Measurements from ENCODE around the gene ZHX3. TPM values are rescaled to one million over a fixed set of nuclear protein-coding genes. Genes with fewer than 3 reads are reported as not detected.

ZHX3 gene
- total and polyA plus RNA-seq, 10 of the 15 experiments (the other 5 are each of a cell fraction or from before 2014, with no cell fraction given), result 1.3 to 14.0 (median 5.0) TPM

GRCh38 chr20:41135888-41136679 lies 181.4 kb downstream of the ZHX3 start (continued):
- TF ChIP-seq NFYA (IDR thresholded peaks at IDR 0.05; ENCODE audit: borderline replicate concordance, low read depth, low read length) (no peak), RAD21 (IDR thresholded peaks at IDR 0.05; ENCODE audit: insufficient read depth, low read depth, low read length) (no peak), TAF1 (IDR thresholded peaks at IDR 0.05; ENCODE audit: borderline replicate concordance, low read depth, low read length) (no peak), NBN (IDR thresholded peaks at IDR 0.05) (0 out of 2 replicates have a peak, but pooled peaks have one; percentile 46)

- ChIA-PET SMC1A (ENCODE audit: uncharacterized antibody, unreplicated experiment) (interaction anchor here (1.0 to 4.8 kb wide), 28 partner anchors 9 to 206 kb away, joined by 3 to 70 read pairs (median 5); partner anchors contain the start of gene LPIN3), POLR2A (interaction anchor here (1.2 to 5.3 kb wide), 5 partner anchors 22 to 153 kb away, joined by 4 to 29 read pairs (median 10); no protein-coding TSS in a partner anchor), RAD21 (ENCODE audit: unreplicated experiment) (interaction anchor here (0.7 to 7.8 kb wide), 23 partner anchors 8 to 204 kb away, joined by 3 to 72 read pairs (median 6); no protein-coding TSS in a partner anchor), CTCF (interaction anchor here (0.6 to 6.2 kb wide), 45 partner anchors 9 to 276 kb away, joined by 3 to 110 read pairs (median 6); partner anchors contain the start of gene LPIN3)
- in situ Hi-C loops (cut with MboI), result no loop called here
- intact Hi-C loops (cut with micrococcal nuclease; ENCODE audit: unreplicated experiment), result loop anchor here (1.0 to 5.0 kb wide), 3 partner anchors 97 to 205 kb away; partner anchors contain the start of genes LPIN3 and ZHX3
- Histone ChIP-seq H4K20me1 (ENCODE audit: control insufficient read depth, insufficient read depth) (no peaks in the 10 kb centered on the region), H3K9me3 (replicated peaks; ENCODE audit: control insufficient read depth, insufficient read depth, low read length) (no peaks in the 10 kb centered on the region), H2AFZ (ENCODE audit: control insufficient read depth, low read depth, low read length) (no peak overlapping the region), H3K36me3 (ENCODE audit: control insufficient read depth in 2 of 2, insufficient read depth in 2 of 2, low read length in 1 of 2) (no peaks in the 10 kb centered on the region), H3K27me3 (replicated peaks in 1 of 2; ENCODE audit: control insufficient read depth in 2 of 2, insufficient read depth in 2 of 2, low read length in 1 of 2) (no peaks in the 10 kb centered on the region), H3K27ac (ENCODE audit: control insufficient read depth, insufficient read depth) (no peak overlapping the region), H3K4me1 (ENCODE audit: control insufficient read depth, insufficient read depth, low read length) (peaks cover 46% of the 10 kb centered on the region), H3K4me3 (no peak overlapping the region), H3K4me2 (ENCODE audit: control insufficient read depth, insufficient read depth) (no peak overlapping the region), H3K9ac (ENCODE audit: control insufficient read depth, insufficient read depth, low read length) (no peak overlapping the region), H3K79me2 (ENCODE audit: control insufficient read depth, insufficient read depth, low read length) (peaks cover 34% of the 10 kb centered on the region)
- ATAC-seq (peak; percentile 35), FAIRE-seq (no peak), DNase-seq (ENCODE audit: low read depth, low spot score) (no peak)
- no TSS peak for BruUV-seq (replicated peaks)
- WGBS (ENCODE audit: insufficient coverage, insufficient replicate concordance, low lambda C conversion rate, missing lambda C conversion rate), result 49% methylated on average over 13 of the region's 13 CpGs
- TF ChIP-seq RBBP5 (conservative IDR thresholded peaks at IDR 0.05), result no peak
- no peak for TF ChIP-seq HDGF (IDR thresholded peaks at IDR 0.05)
- TF ChIP-seq BRCA1 (IDR thresholded peaks at IDR 0.05; ENCODE audit: low read depth, low read length), result no peak
- TF ChIP-seq CREM (IDR thresholded peaks at IDR 0.05; ENCODE audit: low read depth), result no peak
- TF ChIP-seq FOXK2 (IDR thresholded peaks at IDR 0.05), result no peak
- TF ChIP-seq, protein P1, sequence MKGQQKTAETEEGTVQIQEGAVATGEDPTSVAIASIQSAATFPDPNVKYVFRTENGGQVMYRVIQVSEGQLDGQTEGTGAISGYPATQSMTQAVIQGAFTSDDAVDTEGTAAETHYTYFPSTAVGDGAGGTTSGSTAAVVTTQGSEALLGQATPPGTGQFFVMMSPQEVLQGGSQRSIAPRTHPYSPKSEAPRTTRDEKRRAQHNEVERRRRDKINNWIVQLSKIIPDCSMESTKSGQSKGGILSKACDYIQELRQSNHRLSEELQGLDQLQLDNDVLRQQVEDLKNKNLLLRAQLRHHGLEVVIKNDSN (IDR thresholded peaks at IDR 0.05; ENCODE audit: borderline replicate concordance, extremely low read length, insufficient read depth, low read depth, low read length), result no peak
- TF ChIP-seq HDAC6 (IDR thresholded peaks at IDR 0.05; ENCODE audit: unreplicated experiment), result no peak
- TF ChIP-seq, protein P2, sequence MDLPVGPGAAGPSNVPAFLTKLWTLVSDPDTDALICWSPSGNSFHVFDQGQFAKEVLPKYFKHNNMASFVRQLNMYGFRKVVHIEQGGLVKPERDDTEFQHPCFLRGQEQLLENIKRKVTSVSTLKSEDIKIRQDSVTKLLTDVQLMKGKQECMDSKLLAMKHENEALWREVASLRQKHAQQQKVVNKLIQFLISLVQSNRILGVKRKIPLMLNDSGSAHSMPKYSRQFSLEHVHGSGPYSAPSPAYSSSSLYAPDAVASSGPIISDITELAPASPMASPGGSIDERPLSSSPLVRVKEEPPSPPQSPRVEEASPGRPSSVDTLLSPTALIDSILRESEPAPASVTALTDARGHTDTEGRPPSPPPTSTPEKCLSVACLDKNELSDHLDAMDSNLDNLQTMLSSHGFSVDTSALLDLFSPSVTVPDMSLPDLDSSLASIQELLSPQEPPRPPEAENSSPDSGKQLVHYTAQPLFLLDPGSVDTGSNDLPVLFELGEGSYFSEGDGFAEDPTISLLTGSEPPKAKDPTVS (IDR thresholded peaks at IDR 0.05; ENCODE audit: low read depth, low read length), result no peak
- TF ChIP-seq, protein P3, sequence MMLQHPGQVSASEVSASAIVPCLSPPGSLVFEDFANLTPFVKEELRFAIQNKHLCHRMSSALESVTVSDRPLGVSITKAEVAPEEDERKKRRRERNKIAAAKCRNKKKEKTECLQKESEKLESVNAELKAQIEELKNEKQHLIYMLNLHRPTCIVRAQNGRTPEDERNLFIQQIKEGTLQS (IDR thresholded peaks at IDR 0.05; ENCODE audit: borderline replicate concordance, extremely low read depth, low read depth, low read length), result no peak
- TF ChIP-seq ATF7 (IDR thresholded peaks at IDR 0.05; ENCODE audit: low read depth), result no peak
- no peak for TF ChIP-seq NR2C1 (IDR thresholded peaks at IDR 0.05)
- no peak for TF ChIP-seq E4F1 (IDR thresholded peaks at IDR 0.05; ENCODE audit: borderline replicate concordance, partially characterized antibody)
Observed at GRCh38 chr20:41135187-41135887, 182.2 kb downstream of the ZHX3 start.
